Fibroblast of lung (primary cell): ENCODE results near the gene RLBP1.

Experiments used
- CTCF ChIP-seq, 2 donors: IDR thresholded peaks in 1 of 2; conservative IDR thresholded peaks in 1 of 2; 1 replicate in 1 of 2; 2 replicates in 1 of 2; pipeline ENCODE4 v1.5.1; 2011 to 2012; ENCODE audit warnings: low read length in 2 of 2, control low read depth in 1 of 2, inconsistent platforms in 1 of 2, low read depth in 1 of 2, mild to moderate bottlenecking in 1 of 2
- EZH2 ChIP-seq: IDR thresholded peaks from 2 replicates; pipeline ENCODE4 v1.5.1; 2012; ENCODE audit warnings: low read length, control low read depth, mild to moderate bottlenecking; ENCODE audit errors: missing control alignments

DNA sequence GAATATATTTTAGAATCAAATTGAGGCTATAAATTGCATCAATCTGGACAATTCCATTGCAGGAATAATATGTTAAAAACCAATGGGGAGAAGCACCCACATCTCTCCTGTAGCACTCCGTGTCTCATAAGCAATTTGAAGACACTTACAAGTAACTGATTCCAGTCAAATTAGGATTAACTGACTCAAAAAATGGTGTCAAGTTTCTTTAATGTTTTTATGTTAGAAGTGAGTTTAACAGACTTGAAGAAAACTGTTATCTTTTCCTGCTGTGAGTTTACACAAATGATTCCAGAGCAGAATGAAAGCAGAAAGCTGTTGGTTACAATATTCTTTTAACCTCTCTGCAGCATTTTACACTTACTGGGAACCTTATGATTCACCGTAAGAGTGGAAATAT, 23.2 kb downstream of the RLBP1 start:
- TF ChIP-seq CTCF (conservative IDR thresholded peaks at IDR 0.05 in 1 of 2, IDR thresholded peaks at IDR 0.05 in 1 of 2; ENCODE audit: low read depth in 1 of 2, low read length in 2 of 2) (no peak), EZH2 (no peak)
